NT2/D1 (cell line): ENCODE results near the gene FBXW11.

Experiments used
- SUZ12 ChIP-seq: IDR thresholded peaks from 2 replicates; pipeline ENCODE4 v1.6.1; 2011; ENCODE audit not compliant: insufficient read length, insufficient read depth; ENCODE audit errors: extremely low read depth
- YY1 ChIP-seq: IDR thresholded peaks from 2 replicates; pipeline ENCODE4 v1.6.1; 2011; ENCODE audit not compliant: insufficient read length, insufficient read depth
- ZNF274 ChIP-seq: IDR thresholded peaks from 2 replicates; pipeline ENCODE4 v1.6.1; 2011; ENCODE audit warnings: mild to moderate bottlenecking, low read depth, low read length

DNA sequence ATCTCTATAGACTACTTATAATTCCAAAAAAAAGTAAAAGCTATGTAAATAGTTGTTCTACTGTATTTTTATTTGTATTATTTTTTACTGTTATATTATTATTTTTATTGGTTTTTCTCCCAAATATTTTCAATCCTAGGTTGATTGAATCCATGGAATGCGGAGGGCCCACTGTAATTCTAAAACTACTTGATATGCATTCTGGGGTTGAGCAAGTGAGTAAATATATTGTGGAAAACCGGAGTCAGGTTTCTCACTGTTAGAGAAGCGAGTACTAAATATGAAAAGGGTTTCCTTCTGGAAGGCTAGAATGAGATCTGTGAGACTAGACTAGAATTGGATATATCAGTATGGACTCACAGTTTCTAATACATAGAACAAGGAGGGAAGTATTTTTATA is 66.5 kb downstream of the FBXW11 start:
- TF ChIP-seq YY1 (no peak), ZNF274 (no peak), SUZ12 (no peak)
